HG03135 (cell line): ENCODE measurements around the gene USP53.
"Not testable (repeated sequence)": the region's sequence is repeated elsewhere in the genome, so short reads cannot be mapped to it uniquely, and the experiment has no call there.

Experiments used
- ATAC-seq: cut with Tn5 transposase; IDR thresholded peaks from one replicate; pipeline ENCODE4 v1.9.1; 2021; ENCODE audit warnings: mild to moderate bottlenecking, moderate library complexity; ENCODE audit not compliant: unreplicated experiment

Gene USP53

DNA sequence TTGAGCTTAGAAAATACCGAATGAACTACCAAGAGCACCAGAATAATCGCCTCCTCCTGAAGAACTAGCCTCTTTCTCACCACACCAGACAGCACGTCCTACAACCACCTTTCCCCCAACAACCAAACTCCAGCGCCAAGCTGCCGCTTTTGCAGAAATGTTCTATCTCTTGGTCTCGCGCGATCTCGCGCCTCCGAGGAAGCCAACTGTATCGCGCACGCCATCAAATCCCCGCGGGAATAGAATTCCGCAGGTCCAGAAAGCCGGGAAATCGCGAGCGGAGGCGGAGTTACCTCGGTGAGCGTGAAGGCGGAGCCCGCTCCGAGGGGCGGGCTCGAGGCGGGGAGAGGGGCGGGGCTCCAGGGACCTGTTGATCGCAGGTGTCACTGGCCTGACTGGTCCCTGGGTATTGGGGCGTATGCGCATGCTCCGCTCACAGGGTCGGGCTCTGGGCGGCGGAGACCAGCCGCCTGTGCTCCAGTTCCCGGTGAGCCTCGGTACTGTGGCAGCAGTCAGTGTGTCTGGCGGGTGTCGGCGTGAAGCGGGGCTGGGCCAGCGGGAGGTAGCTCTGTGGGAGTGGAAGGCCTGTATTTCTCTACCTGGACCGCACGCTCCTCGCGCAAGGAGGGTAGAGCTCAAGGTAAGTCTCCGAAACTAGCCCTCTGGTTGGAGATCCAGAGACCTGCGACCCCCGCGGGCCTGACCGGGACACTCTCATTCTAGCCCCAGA, at the start of gene USP53:
Gene USP53 (plus strand): TSS at position 480 of the 730 bp plus-strand sequence. CDS start 27,047 bp downstream, outside the sequence.
- peak; percentile 93 for ATAC-seq

DNA sequence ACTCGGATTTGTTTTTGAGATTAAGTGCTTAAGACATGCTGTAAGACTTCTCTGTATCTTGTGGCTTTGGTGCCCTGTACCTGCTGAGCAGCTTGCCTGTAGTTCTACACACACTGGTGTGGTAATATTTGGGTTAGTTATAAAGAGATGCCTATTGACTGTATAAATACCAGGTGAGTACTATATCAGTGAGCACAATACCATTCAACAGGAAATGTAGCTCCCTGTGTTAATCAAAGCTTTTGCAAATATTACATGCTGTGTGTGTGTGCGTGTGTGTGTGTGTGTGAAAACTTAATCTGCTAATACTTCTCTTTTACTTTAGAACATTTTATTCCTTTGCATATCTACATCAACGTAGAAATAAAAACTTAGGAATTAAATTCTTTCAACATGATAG, 46.7 kb upstream of the USP53 start:
- ATAC-seq = no peak

DNA sequence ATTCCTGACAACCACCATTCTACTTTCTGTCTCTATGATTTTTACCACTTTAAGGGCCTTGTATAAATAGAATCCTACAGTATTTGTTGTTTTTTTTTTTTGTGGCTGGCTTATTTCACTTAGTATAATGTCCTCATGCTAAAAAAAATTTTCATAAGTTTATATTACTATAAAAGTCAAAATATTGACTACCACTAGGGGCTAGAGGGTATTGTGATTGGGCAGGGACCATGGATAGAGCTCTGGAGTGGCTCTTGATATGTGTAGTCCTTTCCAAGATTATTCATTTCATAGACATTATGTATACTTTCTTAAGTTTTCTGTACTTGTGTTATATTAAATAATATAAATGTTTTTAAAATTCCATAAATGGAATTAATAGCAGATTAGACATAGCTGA, 42.3 kb upstream of the USP53 start:
- no peak for ATAC-seq

DNA sequence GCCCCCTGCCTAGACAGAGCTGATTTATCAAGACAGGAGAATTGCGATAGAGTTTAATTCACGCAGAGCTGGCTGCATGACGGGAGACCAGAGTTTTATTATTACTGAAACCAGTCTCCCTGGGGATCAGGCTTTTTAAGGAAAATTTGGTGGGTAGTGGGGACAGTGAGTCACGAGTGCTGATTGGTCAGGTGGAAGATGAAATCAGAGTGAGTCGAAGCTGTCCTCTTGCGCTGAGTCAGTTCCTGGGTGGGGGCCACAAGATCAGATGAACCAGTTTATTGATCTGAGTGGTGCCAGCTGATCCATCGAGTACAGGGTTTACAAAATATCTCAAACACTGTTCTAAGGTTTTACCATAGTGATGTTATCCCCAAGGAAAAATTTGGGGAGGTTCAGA, 40.3 kb upstream of the USP53 start:
- no peak for ATAC-seq

DNA sequence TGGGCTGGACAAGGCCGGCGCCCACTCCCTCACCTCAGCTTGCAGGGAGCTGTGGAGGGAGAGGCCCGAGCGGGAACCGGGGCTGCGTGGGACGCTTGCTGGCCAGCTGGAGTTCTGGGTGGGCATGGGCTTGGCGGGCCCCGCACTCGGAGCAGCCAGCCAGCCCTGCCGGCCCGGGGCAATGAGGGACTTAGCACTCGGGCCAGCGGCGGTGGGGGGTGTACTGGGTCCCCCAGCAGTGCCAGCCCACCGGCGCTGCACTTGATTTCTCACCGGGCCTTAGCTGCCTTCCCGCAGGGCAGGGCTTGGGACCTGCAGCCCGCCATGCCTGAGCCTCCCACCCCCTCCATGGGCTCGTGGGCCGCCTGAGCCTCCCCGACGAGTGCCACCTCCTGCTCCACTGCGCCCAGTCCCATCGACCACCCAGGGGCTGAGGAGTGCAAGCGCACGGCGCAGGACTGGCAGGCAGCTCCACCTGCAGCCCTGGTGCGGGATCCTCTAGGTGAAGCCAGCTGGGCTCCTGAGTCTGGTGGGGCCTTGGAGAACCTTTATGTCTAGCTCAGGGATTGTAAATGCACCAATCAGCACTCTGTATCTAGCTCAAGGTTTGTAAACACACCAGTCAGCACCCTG, 38.7 kb upstream of the USP53 start:
- ATAC-seq = not testable (repeated sequence)

DNA sequence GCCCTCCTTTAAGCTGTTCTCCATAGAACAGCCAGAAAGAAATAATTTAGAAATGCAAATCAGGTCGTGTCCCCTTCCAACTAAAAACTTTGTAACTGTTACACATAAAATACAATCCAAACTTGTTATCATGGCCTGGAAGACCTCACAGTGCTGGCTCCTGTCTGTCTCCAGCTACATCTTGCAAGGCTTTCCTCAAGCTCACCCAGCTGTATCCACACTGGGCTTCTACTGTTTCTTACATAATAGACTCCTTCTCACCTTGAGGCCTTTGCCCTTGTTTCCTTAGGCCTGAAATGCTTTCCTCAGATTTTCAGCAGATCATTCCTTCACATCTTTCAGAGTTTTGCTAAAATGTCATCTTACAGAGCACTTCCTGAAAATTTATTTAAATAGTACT, 33.5 kb upstream of the USP53 start:
- no peak for ATAC-seq

DNA sequence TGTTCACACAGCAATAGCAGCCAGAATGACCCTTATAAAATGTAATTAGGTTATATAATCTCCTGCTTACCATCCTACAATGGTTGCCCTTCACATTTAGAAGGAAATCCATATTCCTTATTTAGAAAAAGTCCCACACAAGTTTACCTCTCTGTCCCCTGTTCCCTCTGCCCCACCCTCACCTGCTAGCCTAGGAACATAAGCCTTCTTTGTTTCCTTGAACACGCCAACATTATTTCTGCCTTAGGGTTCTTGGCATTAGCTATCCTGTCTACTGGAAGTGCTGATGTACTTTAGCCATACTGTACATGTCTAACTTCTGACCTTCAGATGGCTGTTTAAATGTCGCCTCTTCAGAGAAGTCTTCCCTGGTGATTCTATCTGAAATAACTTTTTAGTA, 28.4 kb upstream of the USP53 start:
- ATAC-seq = no peak

DNA sequence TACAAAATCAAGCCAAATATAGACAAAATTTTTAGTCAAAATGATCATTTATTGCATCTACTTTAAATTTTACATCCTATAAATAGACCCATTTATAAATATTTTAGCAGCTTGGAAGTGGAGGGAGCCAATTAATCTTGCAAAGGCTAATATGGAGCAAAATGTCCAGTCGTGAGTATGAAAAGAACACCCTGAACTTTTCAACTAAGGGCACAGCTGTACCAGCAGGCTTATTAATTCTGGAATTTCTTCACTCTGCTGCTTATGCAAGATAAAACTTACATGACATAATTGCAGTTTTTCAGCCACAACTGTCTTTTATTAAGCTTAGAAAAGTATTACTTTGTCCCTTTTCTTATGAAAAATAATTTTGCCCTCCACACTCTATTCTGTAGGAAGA, 22.9 kb upstream of the USP53 start:
- no peak for ATAC-seq

DNA sequence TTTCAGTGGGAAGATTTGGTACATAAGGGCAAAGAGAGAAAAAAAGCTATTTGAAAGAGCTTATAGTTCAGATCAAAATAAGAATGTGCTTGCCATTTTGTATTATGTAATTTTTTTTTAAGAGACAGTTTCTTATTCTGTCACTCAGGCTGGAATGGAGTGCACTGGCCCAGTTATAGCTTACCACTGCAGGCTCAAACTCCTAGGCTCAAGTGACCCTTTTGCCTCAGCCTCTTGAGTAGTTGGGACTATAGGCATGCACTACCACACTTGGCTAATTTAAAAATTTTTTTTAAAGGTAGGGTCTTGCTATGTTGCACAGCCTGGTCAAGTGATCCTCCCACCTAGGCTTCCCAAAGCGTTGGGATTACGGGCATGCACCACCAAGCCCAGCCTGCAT, 22.2 kb upstream of the USP53 start:
- no peak for ATAC-seq

DNA sequence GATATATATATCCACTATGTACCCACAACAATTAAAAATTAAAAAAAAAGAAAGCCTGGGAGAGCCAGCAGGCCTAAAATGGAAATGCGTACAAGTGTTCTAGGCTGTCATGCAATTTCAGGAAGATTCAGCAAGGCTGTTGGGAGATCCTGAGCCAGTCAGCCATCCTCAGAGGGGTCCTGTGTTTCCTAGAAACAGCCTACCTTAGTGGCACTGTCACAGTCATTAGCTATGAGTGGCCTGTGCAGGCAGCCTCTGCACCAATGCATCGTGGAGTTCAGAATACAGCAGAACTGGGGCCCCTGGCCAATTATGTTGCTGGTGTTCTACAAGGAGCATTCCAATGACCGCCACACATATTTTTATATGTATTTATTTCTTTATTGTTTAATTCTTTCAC, 21.0 kb upstream of the USP53 start:
- ATAC-seq = no peak

DNA sequence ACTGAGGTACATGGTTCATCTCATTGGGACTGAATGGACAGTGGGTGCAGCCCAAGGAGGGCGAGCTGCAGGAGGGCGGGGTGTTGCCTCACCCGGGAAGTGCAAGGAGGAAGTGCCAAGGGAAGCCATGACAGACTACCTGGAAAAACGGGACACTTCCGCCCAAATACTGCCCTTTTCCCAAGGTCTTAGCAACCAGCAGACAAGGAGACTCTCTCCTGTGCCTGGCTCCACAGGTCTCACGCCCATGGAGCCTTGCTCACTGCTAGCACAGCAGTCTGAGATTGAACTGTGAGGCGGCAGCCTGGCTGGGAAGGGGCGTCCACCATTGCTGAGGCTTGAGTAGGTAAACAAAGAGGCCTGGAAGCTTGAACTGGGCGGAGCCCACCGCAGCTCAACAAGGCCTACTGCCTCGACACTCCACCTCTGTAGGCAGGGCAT, 14.7 kb upstream of the USP53 start:
- no peak for ATAC-seq

DNA sequence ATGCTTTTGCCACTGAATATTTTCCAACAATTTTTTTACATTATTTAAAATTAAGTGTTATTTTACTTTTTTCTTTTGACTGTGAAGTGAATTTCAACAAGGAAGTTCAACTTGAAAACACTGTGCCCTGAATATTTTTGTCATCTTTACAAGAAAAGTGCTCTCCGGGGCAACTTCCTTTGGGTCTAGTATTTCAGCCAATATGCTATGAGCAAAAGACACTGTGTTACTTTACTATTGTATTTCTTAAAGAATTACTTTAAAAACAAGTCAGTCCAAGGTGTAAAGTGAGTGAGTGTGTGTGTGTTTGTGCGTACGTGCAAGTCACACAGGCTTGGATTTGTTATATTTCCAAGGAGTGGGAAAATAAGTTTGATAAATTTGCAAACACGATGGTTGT, 7.6 kb upstream of the USP53 start:
- no peak for ATAC-seq

DNA sequence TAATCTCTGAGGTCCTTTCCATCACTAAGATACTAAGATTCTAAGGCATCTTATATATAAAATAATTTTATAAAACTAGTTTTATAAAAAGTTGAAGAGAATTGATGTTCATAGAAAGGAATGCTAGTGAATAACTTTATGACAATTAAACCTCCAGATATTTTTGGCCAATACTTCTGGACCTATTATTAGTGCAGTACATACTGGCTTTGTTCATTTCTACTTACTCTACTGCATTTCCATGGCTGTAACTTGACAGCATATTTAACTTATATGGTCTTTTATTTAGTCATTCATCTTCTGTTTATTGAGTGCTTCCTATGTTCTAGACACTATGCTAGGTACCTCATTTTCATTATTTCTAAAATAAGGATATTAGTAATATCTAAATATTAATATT, 6.8 kb upstream of the USP53 start:
- no peak for ATAC-seq

DNA sequence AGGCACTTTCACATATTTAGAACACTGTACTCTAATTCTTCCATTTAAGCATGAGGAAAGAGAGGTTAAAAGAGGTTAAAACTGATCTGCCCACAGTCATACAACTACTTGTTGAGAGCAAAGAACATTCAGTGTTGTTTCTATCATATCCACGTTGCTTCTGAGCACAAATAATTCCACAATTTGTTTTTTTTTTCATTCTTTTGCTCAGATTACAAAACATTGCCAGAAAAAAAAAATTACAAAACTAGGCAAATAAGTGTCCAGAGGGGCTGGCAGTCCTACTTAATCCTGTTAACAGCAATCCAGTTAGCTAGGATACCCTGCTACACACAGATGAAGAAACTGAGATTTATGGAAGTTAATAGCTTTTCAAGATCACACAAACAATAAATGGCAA, 6.3 kb upstream of the USP53 start:
- no peak for ATAC-seq

DNA sequence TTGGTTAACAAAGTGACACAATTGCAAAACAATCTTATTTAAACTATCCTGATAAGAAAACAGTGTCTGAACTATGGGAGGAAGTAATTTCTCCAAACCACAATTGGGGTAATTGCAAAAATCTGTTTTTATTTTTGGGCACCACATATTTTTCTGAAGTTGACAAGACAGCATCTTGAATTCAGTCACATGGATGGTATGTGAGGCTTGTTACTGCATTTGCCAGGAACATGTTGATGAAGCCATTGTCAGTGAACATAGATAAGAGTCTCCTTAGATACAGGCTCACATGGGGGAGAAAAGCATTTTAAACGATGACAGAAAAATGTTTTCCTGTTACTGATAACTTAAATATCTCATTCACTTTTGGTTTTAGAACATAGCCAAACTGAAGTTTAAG, 5.5 kb upstream of the USP53 start:
- ATAC-seq = no peak

DNA sequence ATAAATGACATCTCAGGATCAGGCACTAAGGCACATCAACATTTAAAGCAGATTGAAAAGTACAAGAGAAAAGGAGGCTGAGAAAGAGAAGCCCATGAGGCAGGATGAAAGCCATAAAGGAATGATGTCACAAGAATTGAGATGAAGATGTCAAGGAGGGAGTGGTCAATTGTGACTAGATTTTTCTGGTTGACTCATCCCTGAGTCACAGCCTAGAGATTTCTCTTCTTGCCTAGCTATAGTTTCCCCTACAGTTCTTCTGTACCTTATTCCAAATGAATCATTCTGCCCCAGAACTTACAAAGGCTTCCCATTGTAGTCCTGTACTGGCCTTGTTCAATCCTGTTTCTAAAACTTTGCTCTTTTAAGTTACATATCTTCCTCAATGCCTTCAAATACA, 3.4 kb upstream of the USP53 start:
- ATAC-seq = no peak

DNA sequence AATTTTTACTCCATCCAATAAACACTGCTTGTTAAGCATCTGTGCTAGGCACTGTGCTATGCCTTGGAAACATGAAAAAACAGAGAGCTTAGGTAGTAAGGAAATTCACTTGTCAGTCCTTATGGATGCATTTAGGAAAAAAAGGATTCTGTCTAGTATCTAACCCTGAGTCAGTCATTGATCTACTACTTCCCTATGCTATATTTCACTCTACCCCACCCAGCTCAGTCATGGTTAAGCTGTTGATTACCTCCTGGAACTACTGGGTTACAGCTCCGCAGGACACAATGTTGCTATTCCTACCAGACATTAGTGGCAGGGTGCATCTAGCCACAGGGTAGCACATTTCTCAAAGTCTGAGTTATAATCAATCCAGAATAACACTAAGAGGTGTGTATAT, 2.9 kb upstream of the USP53 start:
- ATAC-seq = no peak

DNA sequence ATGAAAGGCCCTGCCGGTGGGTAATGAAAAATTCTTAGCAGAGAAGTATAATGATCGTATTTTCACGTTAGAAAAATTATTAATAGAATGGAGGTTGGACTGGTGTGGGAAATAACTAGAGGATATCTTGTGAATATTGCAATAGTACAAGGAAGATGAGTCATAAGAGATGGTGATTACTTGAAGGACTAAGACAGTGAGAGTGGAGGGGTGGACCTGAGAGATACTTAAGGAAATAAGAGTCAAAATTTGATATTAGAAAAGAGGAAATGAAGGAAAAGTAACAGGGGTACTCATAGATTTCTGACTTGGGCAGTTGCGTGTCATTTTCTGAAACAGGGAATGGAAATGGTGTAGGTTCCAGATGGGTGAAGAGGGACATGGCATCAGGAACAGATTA, 1.7 kb upstream of the USP53 start:
- ATAC-seq = no peak

DNA sequence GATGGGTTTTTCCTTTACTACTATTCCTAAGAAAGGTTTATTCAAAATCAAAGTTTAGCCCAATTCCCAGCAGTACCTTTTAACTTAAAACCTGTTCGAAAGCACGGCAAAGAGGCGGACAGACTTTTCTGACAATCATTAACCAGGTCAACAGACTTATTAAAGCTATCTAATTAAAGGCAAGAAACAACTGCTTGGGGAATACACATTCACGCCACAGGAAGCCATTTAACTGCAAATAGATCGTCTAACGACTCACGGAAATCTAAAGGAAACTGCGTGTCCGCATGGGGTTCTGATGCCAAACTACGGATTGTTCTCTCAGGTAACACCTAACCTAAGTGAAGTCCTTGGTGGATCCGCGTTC, 663 bp upstream of the USP53 start:
- ATAC-seq = peak; percentile 18

DNA sequence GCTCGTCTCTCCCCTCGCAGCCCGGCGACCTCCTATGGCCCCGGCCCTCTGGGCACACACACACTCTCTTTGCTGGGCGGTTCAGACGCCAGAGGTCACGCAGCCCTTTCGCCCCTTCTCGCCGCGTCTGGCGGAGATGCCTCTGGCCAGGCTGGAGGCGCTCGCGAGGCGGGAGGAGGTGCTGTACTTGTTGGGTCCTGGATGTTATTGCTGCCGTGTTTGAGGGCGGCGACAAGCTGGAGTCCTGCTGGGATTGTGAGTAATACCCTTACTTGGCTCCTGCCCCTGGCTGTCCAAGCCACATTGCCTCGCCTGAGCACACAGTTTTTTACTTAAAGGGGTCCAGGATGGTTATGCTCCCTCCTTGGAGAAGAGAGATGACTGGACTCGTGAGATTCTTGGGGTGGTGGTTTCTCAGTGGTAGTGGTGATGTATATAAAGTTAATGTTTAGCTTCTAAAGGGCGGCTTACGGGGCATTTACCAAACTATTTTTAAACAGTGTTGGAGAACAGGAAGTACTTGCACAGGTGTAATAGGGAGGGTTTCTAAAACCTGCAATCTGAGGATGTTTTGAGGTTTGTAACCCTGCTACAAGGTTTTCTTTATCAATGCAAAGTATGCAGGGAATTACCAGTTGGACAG, 572 bp downstream of the USP53 start:
- peak; percentile 48 for ATAC-seq

DNA sequence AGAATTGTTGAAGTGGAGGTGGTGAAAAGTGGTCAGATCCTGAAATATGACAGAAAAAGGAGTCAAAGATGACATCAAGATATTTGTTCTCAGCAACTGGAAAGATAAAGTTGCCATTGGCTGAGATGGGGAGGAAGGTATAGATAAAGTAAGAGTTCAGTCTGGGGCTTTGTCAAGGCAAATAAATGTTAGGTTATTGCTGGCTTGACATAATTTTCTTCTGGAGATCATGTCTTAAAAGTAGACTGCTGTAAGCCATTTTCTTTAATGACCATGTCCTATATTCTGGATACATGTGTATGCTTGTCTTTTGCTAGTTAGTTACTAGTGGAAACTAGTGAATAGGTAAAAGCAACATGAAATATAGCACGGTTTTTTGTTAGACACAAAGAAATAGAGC, 5.6 kb downstream of the USP53 start:
- ATAC-seq = no peak

DNA sequence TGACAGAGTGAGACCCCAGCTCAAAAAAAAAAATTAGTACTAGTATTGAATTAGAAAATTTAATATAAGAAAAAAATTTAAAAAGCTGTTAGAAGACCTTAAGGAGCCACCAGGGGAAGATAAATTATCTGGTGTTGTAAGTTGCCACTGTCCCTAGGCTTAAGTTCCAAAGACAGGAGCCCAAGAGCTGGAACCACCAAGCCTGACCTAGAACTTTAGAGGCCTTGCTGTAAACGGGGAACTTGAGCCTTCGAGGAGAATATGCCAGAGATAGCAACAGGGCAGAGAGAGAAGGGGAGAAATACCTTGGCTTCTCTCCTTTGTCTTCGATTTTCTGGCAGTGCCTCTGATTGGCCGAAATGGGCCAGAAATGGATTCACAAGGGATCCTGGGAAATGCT, 8.9 kb downstream of the USP53 start:
- ATAC-seq = no peak
